ENCODE measurements around the gene STIL. TPM values are rescaled to one million over a fixed set of nuclear protein-coding genes. Genes with fewer than 3 reads are reported as not detected.
A peak's percentile ranks its signal among the peaks of the same experiment; 100 is the strongest.

STIL gene
- total and polyA plus RNA-seq, 2 donors (not counting 3 experiments of a cell fraction or from before 2014, with no cell fraction given): 10.3 to 28.1 TPM

GRCh38 chr1:47262787-47263413 is 51.0 kb downstream of the STIL start:
- TF ChIP-seq MAX (IDR thresholded peaks at IDR 0.05; ENCODE audit: insufficient read depth, insufficient read length) (no peak), POLR2AphosphoS5 (IDR thresholded peaks at IDR 0.05; ENCODE audit: insufficient read depth, low read depth, low read length) (no peak), CTCF (IDR thresholded peaks at IDR 0.05; ENCODE audit: extremely low read depth in 1 of 2, insufficient read depth in 1 of 2, low read depth in 1 of 2, low read length in 2 of 2) (peak; percentile 60 to 62), JUN (IDR thresholded peaks at IDR 0.05; ENCODE audit: borderline replicate concordance, insufficient read depth, insufficient read length, low read depth) (no peak)
- peaks cover 0 to 9% of the 10 kb centered on the region in 2 experiments for H3K36me3 ChIP-seq (ENCODE audit: control insufficient read depth in 2 of 2, extremely low read depth in 1 of 2, insufficient read depth in 2 of 2, low read length in 2 of 2)
- H3K9ac ChIP-seq (replicated peaks; ENCODE audit: extremely low read depth, insufficient read depth, low read length): no peak overlapping the region
- H3K4me2 ChIP-seq (ENCODE audit: insufficient read depth, low read length): no peak overlapping the region
- dilution Hi-C loops (cut with MboI; ENCODE audit: extremely low pct_ligation_motif_present, low sequenced_read_pairs) (no loop called here), intact Hi-C loops (cut with micrococcal nuclease) (loop anchor here (1.0 to 2.0 kb wide), 4 partner anchors 31 to 84 kb away; partner anchors contain the start of gene TAL1)
- H4K20me1 ChIP-seq (replicated peaks; ENCODE audit: control insufficient read depth, extremely low read depth, insufficient read depth, low read length): no peaks in the 10 kb centered on the region
- POLR2A ChIA-PET: interaction anchor here (1.4 kb wide), 1 partner anchor 34 kb away, joined by 15 read pairs; no protein-coding TSS in a partner anchor
- no peaks in the 10 kb centered on the region for H3K9me1 ChIP-seq (replicated peaks; ENCODE audit: control insufficient read depth, extremely low read depth, insufficient read depth, low read length)
- H2AFZ ChIP-seq (ENCODE audit: low read depth, low read length): no peak overlapping the region
- no peaks in the 10 kb centered on the region for H3K27me3 ChIP-seq (ENCODE audit: control insufficient read depth in 2 of 2, insufficient read depth in 2 of 2, low read length in 2 of 2)
- FAIRE-seq (peak; percentile 74), DNase-seq (ENCODE audit: low read depth, low spot score) (peak; percentile 77)
- CTCF ChIA-PET: interaction anchor here (0.8 to 5.4 kb wide), 33 partner anchors 9 to 161 kb away, joined by 3 to 224 read pairs (median 6); partner anchors contain the start of genes CMPK1, PDZK1IP1, STIL and TAL1
- H3K4me1 ChIP-seq (ENCODE audit: control insufficient read depth, extremely low read depth, insufficient read depth, low read length): no peaks in the 10 kb centered on the region
- BruUV-seq (replicated peaks): no TSS peak
- no peaks in the 10 kb centered on the region for H3K79me2 ChIP-seq (ENCODE audit: control insufficient read depth, insufficient read depth, low read length)
- no peak overlapping the region for H3K4me3 ChIP-seq (replicated peaks in 1 of 3; ENCODE audit: insufficient read depth in 1 of 3, low read depth in 1 of 3, low read length in 3 of 3)
- H3K27ac ChIP-seq (ENCODE audit: insufficient read depth, low read depth, low read length): no peak overlapping the region
- no peaks in the 10 kb centered on the region for H3K9me3 ChIP-seq (replicated peaks; ENCODE audit: control insufficient read depth, insufficient read depth, low read length)
